CMK (cell line): ENCODE results near the gene SMIM45.

Experiments used
- DNase-seq: peaks from one replicate; pipeline ENCODE4 v3.0.0-alpha.2; 2010; ENCODE audit warnings: low read depth

Gene SMIM45

DNA sequence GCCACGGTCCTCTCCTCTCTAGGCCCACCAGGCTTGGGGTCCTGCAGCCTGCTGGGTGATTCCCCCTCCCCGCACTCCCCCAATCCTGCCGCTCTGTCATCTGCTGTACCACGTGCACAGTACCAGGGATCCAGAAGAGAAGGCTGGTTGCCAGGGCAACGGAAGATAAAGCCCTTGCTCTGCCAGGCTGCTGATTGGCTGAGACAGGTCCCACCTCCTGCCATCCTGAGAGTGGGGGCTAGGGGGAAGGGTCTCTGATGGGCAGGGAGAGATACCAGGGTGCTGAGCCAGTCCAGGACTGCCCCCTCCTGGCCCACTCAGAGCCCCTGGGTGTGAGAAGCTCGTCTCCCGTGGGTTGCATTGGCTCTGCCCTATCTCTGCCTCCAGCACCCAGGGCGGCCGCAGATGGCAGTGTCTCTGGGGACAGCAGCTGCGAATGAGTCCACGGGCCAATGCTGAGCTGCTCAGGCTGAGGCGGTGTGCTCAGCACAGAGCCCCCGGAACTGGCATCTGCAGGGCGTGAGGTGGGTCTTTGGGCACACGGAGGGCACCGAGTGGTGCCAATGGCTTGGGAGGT is at the start of gene SMIM45:
TSS of gene SMIM45 (plus strand) at position 253 of the 577 bp plus-strand sequence.
- DNase-seq = no peak

DNA sequence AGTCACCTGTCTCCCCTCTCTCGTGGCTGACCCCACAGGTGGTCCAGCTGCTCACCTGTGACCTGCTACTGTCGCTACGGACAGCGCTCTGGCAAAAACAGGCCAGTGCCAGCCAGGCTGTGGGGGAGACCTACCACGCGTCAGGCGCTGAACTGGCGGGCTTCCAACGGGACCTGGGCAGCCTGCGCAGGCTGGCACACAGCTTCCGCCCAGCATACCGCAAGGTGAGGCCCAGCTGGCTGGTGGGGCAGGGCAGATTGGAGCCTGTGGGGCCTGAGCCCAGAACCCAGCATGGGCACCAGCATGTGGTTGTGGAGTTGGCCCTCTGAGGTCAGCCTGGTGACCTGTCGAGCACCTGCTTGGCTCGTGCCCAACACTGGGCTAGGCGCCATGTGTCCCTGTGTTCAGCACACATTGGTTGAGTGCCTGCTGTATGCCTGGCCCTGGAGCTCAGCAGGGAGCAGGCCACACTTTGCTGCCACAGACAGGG is 49.0 kb upstream of the SMIM45 start:
- no peak for DNase-seq

DNA sequence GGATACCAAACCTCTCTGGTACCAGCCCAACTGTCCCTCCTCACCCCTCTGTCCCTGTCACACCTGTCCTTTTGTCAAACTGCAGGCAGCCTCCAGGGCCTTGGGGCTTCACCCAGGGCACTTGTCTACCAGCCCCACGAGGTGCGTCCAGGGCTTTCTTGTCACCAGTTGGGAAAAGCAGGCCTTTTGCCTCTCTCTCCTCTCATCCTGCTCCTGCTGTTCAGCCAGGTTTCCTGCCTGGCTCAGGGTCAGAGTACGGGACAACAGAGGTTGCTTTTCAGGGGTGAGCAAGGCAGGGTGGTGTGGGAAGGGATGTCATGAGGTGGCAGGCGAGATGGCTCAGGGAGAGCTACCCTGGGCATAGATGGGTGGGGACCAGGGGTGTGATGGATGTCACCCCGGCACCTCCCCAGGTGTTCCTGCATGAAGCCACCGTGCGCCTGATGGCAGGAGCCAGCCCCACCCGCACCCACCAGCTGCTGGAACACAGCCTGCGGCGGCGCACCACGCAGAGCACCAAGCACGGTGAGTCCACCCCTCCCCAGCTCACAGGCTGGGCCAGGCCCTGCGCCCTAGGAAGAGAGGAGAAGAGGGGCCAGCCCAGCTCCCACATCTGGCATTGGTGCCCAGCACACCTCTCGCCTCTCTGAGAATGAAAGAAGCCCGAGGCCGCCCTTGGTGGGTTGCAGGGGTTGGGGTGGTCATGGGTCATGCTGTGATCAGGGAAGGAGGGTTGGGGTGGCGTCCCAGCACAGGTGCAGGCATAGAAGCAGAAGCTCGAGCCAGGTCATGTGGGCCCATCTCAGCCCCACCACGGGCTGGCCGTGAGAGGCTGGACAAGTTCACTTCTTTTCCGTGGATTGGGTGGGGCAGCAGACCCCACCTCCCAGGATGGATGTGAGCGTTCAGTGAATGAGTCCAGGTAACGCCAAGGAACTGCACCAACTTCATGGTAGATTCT is 47.2 kb upstream of the SMIM45 start:
- no peak for DNase-seq

DNA sequence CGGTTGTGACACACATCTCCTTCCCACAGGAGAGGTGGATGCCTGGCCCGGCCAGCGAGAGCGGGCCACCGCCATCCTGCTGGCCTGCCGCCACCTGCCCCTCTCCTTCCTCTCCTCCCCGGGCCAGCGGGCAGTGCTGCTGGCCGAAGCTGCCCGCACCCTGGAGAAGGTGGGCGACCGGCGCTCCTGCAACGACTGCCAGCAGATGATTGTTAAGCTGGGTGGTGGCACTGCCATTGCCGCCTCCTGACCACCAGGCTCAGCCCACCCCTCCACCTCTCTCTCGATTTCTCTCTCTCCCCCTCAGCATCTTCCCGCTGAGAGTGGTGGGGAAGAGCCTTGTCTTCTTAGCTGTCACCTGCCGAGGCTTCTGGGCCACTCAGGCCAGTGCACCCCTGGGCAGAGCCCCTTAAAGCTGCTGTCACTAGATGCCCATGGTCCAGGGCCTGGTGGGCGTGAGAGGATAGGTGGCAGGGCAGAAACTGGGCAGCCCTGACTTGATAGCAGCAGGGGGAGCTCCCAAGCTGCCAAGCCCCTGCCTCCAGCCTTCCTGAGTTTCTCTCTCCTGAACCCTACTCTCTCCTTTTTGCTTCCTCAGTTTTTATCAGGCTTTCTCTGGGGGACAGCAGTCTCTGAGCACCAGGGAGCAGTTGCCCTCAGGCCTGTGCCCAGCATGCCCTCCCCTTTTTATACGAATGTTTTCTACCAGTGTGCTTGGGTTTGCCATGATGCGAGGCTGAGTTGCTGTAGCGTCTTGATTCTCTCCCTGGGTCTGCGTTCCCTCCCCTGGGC is 46.3 kb upstream of the SMIM45 start:
- DNase-seq = no peak

DNA sequence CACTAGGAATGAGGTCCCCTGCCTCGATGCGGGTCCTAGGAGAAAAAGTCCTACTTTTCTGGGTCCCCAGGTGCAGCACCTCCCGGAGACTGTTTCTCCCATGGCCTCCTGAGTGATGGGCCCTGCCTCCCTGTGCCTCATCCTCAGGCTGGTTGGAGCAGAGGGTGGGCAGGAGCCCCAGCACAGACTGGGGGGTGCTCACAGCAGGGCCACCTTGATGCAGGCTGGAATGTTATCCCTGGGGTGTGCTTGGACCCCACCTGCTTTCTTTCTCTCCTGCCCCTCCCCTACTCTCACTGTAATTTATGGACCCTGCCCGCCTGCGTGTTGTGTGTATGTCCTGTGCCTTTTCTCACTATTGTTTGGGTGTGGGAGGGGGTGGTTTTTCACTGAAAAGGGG is 45.1 kb upstream of the SMIM45 start:
- no peak for DNase-seq

DNA sequence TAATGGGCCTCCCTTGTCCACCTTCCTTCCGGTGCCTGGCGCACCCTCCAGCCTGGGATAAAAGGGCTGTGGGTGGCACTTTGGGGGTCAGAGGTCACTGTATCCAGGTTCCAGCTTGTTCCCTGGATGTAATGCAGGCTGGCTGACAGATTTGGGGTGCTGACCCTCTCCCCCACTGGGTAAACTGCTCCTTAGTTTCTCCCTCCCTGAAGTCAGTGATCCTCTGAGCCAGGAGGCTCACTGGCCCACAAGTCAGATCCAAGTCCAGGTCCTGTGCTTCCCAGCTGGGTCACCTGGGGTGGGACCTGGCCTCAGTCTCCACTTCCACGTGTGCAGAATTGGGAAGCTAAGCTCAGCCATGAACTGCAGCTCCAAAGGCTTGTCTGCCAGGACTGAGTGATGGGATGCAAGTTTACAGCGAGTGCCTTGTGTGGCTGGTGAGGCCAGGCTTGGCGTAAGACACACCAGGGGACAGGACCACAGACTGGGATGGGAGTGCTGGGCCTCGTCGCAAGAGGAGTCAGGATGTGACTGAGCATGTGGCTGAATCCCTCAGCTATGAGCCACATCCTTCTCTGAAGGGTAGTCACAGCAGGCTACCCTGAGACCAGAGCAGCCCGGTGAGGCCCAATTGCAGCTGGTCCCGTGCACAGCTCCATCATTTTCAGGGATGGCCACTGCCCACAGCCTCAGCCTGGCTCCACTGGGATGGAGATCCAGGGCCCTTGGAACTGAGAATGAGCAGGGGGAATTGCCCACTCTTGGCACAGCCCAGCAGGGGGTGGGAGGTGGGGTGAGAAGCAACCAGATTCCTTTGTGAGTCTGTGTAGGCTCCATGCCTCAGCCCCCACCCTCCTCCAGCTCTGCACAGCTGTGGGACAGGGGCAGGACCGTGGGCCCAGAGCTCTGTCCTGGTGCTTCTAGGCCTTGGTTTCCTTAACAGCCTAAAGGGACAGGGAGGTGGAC is 44.2 kb upstream of the SMIM45 start:
- DNase-seq = no peak

DNA sequence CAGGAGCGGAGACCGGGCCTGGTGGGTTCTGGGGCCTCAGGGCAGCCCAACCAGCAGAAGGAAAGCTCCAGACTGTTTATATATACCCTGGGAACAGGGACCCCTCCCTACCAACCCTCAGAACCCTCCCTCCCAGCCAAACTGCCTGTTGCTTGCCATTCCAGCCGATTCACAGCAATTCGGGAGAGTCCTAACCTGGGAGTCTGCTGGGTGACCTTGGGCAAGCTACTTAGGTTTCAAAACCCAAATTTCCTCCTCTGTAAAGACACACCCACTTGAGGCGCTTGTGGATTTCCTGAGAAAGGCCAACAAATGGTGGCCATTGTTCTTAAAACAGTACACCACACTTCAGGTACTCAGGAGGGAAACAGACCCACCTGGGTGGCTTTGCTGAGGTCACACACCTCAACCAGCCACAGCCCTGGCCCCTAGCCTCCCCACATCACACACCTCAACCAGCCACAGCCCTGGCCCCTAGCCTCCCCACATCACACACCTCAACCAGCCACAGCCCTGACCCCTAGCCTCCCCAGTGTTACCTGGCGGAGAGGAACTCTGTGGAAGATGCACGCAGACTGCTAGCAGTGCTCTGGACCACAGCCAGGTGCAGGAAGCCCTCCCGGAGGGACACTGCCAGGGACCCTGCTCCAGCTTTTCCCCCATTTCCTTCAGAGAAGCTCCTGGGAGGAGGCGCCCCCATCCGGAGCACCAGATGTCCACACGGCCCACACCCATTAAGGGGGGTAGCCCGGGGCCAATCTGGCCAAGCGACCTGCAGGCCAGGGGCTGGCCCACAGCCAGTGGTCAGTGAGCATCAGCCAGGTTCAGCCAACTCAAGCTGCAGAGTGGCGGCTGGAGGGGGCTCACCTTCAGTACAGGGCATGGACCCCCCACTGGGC is 43.3 kb upstream of the SMIM45 start:
- DNase-seq = no peak

DNA sequence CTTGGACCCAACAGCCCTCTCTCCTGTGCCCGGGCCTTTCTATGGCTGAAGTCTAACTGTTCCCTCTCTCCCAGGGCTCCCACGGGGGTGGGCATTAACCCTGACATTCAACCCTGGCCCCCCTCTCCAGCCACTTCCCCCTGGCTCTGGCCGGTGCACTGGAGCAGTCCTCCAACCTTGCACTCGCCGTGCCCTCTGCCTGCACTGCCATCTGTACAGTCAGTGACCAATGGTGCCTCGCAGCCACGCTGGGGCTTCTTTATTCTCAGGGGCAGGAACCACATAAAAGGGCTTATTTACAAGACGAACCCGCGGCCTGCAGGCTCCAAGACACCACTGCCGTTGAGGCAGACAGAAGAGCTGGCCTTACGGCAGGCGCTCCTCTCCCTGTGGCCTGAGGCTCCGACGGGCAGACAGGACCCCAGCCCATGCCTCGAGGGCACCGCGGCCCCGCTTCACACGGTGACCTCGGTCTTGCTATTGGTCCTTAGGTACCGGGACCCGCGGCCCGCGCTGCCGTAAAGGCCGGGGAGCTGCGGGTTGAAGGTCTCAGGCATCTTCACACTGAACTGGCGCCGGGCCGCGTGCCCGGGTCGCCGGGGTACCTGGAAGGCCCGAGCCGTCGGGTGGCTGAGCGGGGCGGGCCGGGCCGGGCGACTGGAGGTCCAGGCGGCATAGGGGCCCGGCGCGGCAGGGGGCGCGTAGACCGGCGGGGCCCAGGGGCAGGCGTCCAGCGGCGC is 42.5 kb upstream of the SMIM45 start:
- DNase-seq = no peak

DNA sequence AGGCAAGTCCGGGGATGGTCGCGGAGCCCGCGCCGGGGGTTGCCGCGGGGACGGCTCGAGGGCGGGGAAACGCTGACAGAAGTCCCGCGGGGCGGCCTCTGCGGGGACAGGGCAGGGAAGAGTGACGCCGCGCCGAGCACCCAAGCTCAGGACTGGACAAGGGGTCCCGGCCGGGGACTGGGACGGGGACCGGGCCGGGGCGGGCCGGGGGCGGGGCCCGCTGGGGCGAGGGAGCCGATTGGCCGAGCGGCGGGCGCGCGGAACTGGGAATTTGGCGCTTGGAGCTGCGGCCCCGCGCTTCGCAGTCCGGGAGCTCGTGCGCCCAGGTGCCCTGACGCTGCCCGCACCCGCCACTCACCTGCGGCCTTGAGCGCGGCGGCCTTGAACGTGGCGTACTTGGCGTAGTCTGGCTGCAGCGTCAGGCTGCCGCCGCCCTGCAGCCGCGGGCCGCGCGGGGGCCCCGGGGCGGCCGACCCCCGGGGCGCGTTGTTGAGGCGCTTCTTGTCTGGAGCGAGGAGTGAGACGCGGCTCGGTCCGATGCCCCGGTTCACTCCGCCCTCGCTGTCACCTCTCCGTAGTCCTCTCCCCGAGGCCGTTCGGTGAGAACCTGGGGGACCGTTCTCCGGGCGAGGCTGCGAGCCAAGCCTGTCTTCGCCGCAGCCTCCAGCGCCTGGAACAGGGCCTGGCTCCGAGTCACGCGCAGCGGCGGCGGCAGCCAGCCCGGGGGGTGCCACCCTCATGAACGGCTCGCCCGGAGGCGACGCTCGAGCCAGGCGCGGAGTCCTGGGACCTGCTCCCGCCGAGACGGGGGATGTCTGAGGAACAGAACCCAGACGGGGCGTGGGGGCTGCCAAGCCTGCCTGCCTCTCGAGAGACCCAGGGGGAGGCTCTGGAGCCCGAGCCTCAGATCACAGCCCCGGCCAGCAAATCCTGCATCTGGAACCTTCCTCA is 41.6 kb upstream of the SMIM45 start:
- no peak for DNase-seq

DNA sequence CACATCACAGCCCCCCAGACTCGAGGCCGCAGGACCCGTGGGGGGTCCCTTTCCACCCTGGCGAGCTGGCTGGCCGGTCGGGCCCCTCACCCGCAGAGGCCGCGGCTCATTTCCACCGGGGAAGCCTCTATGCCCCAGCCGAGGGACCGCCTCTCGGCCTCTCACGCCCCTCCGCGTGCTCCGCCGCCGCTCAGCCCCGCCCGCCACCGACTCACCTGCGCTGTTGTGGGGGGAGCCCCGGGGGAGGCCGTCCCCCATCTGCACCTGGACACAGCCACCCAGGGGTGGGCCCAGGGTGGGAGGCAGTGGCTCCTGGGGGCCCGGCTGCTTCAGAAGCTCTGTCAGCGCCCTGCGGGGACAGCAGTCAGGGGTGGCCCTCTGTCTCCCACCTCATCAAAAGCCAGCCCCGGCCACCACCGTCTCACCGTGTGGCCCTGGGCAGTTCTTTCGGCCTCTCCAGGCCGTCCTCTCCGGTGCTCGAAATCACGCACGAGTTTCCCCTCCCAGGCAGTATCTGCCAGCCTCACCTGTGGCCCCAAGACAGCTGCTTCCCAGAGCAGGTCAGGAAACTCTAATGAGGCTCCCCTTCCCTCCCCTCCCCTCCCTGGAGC is 40.8 kb upstream of the SMIM45 start:
- no peak for DNase-seq

DNA sequence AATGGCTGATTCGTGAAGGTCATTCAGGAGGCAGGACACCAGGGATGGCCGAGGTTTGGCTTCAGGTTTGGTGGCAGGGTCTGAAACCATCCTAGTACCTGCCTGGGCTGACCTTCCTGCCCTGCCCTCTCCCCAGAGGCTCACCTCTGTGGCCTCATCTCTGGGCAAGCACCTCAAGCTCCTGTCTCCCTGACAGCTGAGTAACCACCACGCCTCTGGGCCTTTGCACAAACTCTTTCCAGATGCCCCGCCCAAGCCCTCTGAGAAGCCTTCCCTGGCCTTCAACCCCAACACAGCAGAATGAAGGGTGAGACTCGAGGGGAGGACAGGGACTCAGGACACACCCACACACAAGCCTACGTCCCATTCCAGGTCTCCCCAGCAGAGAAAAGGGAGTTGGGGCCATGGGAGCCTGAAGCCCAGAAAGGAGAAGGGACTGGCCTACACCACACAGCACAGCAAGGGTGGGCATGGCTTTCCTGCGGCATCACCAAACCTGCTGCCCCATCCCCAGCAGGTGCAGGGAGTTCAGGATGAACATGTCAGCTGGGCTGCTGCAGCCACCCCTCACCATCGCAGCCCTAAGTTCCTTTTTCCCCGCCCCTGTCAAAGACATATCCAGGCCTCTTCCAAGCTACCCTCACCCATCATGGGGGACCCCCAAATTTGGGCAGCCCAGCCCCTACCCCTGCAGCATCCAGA is 39.5 kb upstream of the SMIM45 start:
- no peak for DNase-seq

DNA sequence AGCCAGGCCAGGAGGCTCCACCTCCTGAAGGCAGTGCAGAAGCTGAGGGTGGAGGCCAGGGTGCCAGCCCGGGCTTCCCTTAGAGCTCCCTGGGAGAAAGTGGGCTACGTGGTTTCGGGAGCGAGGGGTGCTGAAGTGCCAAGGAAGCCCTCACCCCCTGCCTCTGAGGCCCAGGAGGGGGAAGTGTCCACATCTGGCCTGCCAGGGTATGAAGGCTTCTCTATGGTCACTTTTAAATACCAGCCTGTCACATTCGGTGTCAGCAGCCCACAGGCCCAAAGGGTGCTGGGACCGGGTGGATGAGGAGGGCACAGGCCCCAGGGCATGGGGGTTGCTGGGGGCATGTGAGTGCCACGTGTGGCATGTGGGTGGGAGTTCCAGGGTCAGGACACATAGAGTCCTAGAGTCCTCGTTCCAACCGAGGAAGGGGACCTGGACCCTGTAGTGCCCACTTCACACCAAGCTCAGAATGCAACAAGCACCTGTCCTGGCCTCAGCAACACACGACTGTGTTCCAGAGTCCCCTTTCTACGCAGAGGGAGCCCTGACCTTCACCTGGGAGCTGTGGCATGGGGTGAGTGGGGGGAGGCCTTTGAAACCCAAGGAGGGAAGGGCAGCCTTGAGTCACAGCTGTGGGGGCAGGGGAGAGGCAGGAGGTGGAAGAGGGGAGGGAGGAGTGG is 38.8 kb upstream of the SMIM45 start:
- no peak for DNase-seq

DNA sequence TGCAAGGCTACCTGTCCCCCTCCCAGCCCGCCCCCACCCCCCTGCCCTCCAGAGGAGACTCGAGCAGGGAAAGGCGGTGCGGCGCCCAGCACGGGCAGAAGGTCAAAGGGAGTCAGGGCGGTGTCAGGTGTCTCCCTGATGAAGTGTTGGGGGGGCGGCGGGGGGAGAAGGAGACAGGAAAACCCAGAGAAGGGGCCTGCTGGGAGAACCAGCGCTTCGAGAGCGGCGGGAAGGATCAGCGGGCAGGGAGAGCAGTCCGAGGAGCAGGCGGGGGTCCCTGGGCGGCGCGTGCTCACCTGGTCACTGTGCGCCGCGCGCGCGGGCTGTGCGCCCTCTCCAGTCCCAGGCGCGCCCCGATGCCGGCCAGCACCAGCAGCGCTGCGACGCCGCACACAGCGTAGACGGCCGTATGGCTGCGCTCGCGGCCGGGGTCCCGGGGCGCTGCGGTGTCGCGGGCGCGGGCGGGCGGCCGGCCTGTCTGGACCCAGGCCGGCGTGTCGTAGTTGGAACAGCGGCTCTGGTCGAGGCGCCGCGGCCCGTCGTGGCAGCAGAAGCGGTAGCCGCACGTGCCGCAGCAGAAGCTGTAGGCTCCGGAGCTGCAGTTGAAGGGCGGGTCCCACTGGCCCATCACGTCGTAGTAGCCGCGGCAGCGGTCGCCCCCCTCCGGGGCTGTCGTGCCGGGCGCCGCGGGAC is 38.0 kb upstream of the SMIM45 start:
- no peak for DNase-seq

DNA sequence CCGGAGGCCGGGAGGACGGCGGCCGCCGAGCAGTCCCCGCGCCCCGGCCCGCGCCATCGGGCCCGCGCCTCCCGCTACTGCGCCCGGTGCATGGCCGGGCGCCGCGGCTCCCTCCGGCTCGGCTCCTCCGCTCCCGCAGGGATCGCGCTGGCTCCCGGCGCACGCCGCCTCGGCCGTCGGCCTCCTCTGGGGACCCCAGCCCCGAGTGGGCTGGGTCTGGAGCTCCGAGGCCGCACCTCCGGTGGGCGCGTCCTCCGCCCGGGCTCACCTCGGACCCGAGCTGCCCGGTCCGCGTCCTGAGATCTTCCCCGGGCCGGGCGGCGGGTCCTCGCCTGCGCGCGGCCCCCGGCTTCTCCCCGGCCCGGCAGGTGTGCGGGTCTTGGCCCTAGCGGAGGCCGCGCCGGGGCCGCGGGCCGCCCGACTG is 37.3 kb upstream of the SMIM45 start:
- DNase-seq = no peak

DNA sequence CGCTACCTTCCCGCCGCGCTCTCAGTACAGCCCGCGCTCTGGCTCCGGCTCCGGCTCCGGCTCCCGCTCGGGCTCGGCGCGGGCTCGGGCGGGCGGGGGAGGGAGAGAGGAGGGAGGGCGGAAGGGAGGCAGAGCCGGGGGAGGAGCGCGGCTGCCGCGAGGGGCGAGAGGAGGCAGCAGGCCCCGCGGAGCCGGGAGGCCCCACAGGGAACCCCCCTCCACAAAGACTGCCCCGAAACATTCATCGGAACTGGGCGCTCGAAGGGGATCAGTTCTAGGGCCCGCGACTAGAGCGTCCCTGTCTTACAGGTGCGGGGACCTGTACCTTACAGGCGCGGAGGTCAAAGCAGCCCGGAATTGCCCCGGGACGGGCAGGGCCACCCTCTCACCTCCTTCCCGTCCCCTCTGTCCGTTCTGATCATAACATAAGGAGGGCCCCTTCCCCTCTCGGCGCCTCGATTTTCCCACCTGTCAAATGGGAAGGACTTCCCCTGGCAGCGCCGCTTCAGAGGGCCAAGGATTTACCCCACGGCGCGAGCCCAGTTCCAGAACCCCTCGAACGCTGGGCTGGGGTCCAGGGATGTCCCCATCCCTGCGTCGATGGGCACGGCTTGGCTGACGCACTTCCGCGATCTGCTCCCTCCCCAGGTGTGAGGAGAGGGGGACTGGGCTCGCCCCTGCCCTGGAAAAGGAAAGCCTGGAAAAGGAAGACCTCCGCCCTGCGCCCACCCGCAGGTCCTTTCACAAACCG is 36.7 kb upstream of the SMIM45 start, which contains the start of gene SHISA8:
TSS of gene SHISA8 (minus strand) at position 40 of the 751 bp plus-strand sequence. CDS start 407 bp downstream, outside the sequence.
- no peak for DNase-seq
